ENCODE data around the gene ENTPD2. TPM values are rescaled to one million over a fixed set of nuclear protein-coding genes. Genes with fewer than 3 reads are reported as not detected.

The ENTPD2 gene
- total RNA-seq, 4 donors from 2014 or later = 3.6 to 17.1 (median 14.1) TPM

DNA sequence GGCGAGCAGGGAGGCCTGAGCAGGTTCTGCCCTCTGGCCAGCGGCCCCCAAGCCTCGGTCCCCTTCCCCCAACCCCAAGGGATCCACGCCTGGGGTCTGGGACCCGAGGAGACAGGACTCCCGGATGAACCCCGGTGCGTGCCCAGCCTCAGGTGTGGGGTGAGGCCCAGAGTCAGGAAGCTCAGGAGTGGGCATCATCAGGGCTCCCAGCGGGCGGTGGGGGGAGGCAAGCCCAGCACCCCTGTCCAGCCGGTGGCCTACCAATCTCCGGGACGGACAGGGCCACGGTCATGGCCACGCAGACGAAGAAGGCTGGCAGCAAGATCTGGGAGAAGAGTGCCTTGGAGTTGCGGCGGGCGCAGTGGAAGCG lies 40.3 kb downstream of the ENTPD2 start:
- Histone ChIP-seq H3K4me1 (no peaks in the 10 kb centered on the region), H3K9me3 (no peaks in the 10 kb centered on the region), H3K4me3 (no peak overlapping the region), H3K27ac (no peak overlapping the region), H3K36me3 (no peaks in the 10 kb centered on the region), H3K27me3 (no peaks in the 10 kb centered on the region)
- 99% methylated on average over 20 of the region's 20 CpGs; no CpG with 5 or more reads in 1 of the 2 donors for WGBS, 2 donors (ENCODE audit: low coverage in 1 of 2)
- in situ Hi-C loops (cut with MboI; ENCODE audit: low pct_ligation_motif_present in 1 of 4, low pct_unique_long_range_greater_than_20kb in 1 of 4, low sequenced_read_pairs in 3 of 4) (no loop called here), intact Hi-C loops (cut with DNase I; ENCODE audit: low total_unique reads) (no loop called here)
- DNase-seq = no peak
- TF ChIP-seq POLR2A (IDR thresholded peaks at IDR 0.05) (no peak), EP300 (IDR thresholded peaks at IDR 0.05; ENCODE audit: low read depth) (no peak), POLR2AphosphoS5 (IDR thresholded peaks at IDR 0.05) (no peak)
- TF ChIP-seq, protein P1, sequence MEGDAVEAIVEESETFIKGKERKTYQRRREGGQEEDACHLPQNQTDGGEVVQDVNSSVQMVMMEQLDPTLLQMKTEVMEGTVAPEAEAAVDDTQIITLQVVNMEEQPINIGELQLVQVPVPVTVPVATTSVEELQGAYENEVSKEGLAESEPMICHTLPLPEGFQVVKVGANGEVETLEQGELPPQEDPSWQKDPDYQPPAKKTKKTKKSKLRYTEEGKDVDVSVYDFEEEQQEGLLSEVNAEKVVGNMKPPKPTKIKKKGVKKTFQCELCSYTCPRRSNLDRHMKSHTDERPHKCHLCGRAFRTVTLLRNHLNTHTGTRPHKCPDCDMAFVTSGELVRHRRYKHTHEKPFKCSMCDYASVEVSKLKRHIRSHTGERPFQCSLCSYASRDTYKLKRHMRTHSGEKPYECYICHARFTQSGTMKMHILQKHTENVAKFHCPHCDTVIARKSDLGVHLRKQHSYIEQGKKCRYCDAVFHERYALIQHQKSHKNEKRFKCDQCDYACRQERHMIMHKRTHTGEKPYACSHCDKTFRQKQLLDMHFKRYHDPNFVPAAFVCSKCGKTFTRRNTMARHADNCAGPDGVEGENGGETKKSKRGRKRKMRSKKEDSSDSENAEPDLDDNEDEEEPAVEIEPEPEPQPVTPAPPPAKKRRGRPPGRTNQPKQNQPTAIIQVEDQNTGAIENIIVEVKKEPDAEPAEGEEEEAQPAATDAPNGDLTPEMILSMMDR (IDR thresholded peaks at IDR 0.05) = no peak

GRCh38 chr9:137012694-137013570 lies 40.9 kb downstream of the ENTPD2 start:
- no peaks in the 10 kb centered on the region for H3K27me3 ChIP-seq
- TF ChIP-seq EP300 (IDR thresholded peaks at IDR 0.05; ENCODE audit: low read depth) (no peak), POLR2AphosphoS5 (IDR thresholded peaks at IDR 0.05) (no peak), POLR2A (IDR thresholded peaks at IDR 0.05) (no peak)
- TF ChIP-seq, protein P1 (IDR thresholded peaks at IDR 0.05) = no peak
- intact Hi-C loops (cut with DNase I; ENCODE audit: low total_unique reads) = no loop called here
- no peaks in the 10 kb centered on the region for H3K4me1 ChIP-seq
- no peak overlapping the region for H3K4me3 ChIP-seq
- 88 to 98% methylated on average over 9 to 49 of the region's 67 CpGs for WGBS, 2 donors (ENCODE audit: low coverage in 1 of 2)
- DNase-seq = no peak
- in situ Hi-C loops (cut with MboI; ENCODE audit: low pct_ligation_motif_present in 1 of 4, low pct_unique_long_range_greater_than_20kb in 1 of 4, low sequenced_read_pairs in 3 of 4) = no loop called here
- H3K36me3 ChIP-seq = no peaks in the 10 kb centered on the region
- H3K9me3 ChIP-seq = no peaks in the 10 kb centered on the region
- no peak overlapping the region for H3K27ac ChIP-seq

DNA sequence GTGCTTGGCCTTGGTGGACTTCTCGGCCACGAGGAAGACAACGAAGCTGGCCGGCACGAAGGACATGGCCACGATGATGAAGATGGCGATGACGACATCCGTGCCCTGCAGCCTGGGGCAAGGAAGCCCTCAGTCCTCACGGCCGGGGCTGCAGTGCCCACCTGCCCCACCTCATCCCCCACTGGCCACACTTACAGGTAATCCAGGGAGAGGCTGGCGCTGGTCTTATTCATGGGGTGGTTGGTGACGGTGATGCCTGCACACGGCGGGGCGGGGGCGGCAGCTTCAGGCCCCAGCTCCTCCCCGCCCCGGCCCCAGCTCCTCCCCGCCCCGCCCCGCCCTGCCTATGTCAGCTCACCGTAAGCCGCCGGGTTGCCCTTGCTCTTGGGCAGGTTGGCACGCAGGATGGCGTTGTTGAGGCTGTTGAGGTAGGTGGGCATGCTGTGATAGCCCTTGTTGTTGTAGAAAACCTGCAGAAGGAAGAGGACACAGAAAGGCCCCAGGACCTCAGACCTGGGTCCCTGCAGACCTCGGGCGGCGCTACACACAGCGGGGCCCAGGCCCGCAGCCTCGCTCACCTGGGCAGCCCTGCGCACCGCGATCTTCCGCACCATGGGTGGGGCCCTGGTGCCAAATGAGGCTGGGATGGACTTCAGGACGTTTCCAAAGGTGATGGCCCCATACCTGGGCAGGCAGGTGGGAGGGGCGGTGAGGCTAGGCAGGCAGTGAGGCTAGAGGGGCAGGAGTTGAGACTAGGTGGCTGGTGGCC lies 41.8 kb downstream of the ENTPD2 start:
- H3K4me3 ChIP-seq = no peak overlapping the region
- 89% methylated on average over 25 of the region's 39 CpGs; no CpG with 5 or more reads in 1 of the 2 donors for WGBS, 2 donors (ENCODE audit: low coverage in 1 of 2)
- no peaks in the 10 kb centered on the region for H3K4me1 ChIP-seq
- H3K27ac ChIP-seq = no peak overlapping the region
- no peaks in the 10 kb centered on the region for H3K9me3 ChIP-seq
- intact Hi-C loops (cut with DNase I; ENCODE audit: low total_unique reads) (no loop called here), in situ Hi-C loops (cut with MboI; ENCODE audit: low pct_ligation_motif_present in 1 of 4, low pct_unique_long_range_greater_than_20kb in 1 of 4, low sequenced_read_pairs in 3 of 4) (no loop called here)
- no peak for DNase-seq
- no peaks in the 10 kb centered on the region for H3K36me3 ChIP-seq
- no peaks in the 10 kb centered on the region for H3K27me3 ChIP-seq
- no peak for TF ChIP-seq EP300 (IDR thresholded peaks at IDR 0.05; ENCODE audit: low read depth)
- TF ChIP-seq, protein P1 (IDR thresholded peaks at IDR 0.05) = no peak
- TF ChIP-seq POLR2AphosphoS5 (IDR thresholded peaks at IDR 0.05) = no peak
- TF ChIP-seq POLR2A (IDR thresholded peaks at IDR 0.05) = no peak

DNA sequence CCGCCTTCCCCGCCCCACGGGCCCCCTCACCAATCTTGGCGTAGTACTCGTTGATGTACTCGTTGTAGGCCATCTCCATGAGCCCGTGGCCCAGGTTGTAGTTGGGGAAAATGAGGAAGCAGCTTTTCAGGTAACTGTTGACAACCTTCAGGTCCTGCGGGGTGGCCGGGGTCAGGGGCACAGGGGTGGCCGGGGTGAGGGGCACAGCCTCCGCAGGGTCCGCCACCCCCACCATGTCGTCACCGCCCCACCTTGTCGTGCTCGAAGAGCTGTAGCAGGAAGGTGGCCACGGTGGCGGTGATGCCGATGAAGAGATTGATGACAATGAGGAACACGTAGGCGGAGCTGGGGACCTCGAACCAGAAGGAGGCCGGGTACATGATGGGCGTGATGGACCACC lies 42.7 kb downstream of the ENTPD2 start:
- TF ChIP-seq POLR2AphosphoS5 (IDR thresholded peaks at IDR 0.05) (no peak), POLR2A (IDR thresholded peaks at IDR 0.05) (no peak), EP300 (IDR thresholded peaks at IDR 0.05; ENCODE audit: low read depth) (no peak)
- TF ChIP-seq, protein P1 (IDR thresholded peaks at IDR 0.05) = no peak
- no peak overlapping the region for H3K27ac ChIP-seq
- no peak for DNase-seq
- H3K9me3 ChIP-seq = no peaks in the 10 kb centered on the region
- no peaks in the 10 kb centered on the region for H3K4me1 ChIP-seq
- H3K27me3 ChIP-seq = no peaks in the 10 kb centered on the region
- 96% methylated on average over 24 of the region's 24 CpGs; no CpG with 5 or more reads in 1 of the 2 donors for WGBS, 2 donors (ENCODE audit: low coverage in 1 of 2)
- intact Hi-C loops (cut with DNase I; ENCODE audit: low total_unique reads) = no loop called here
- H3K4me3 ChIP-seq = no peak overlapping the region
- in situ Hi-C loops (cut with MboI; ENCODE audit: low pct_ligation_motif_present in 1 of 4, low pct_unique_long_range_greater_than_20kb in 1 of 4, low sequenced_read_pairs in 3 of 4) = no loop called here
- no peaks in the 10 kb centered on the region for H3K36me3 ChIP-seq

Data from transverse colon (tissue), 4 donors.